GM21528 (cell line): ENCODE results near the gene CRABP1.

Experiments
- ATAC-seq: cut with Tn5 transposase; IDR thresholded peaks from one replicate; pipeline ENCODE4 v1.9.1; 2021; ENCODE audit warnings: mild to moderate bottlenecking, moderate library complexity; ENCODE audit not compliant: unreplicated experiment, low FRiP score

The CRABP1 gene

DNA sequence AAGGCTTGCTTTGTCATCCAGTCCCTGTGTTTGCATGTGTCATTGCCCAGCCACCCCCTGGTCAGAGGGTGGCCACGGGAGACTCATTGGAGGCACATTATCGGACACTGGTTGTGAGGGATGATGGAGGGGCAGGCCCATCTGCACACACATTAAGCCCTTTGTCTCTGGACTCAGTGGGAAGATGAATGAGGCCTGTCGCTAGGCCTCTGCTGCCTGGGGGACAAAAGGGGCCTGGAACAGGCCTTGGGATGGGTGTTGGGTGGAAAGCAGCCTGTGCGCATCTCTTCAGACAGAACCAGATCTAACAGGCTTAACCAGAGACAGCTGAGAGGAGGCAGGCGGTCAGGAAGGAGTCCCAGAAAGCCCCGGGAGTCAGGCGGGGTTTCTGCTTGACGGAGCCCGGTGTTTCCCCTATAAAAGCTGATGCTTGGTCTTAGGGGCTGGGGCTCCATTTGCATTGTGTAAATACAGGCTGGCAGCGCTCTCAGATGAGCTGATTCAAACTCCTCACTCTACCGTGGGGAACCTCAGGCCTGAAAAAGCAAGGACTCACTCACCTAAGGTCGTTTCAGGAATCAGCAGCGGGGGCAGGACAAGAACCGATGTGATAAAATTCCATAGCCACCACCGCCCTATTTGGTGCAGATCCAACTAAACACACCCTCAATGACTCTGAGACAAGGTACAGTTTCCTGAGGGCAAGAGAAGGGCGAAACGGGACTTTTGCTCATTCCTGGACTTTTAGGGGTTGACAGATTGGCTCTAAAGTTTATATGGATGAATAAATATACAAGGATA, 23.7 kb upstream of the CRABP1 start:
- no peak for ATAC-seq

DNA sequence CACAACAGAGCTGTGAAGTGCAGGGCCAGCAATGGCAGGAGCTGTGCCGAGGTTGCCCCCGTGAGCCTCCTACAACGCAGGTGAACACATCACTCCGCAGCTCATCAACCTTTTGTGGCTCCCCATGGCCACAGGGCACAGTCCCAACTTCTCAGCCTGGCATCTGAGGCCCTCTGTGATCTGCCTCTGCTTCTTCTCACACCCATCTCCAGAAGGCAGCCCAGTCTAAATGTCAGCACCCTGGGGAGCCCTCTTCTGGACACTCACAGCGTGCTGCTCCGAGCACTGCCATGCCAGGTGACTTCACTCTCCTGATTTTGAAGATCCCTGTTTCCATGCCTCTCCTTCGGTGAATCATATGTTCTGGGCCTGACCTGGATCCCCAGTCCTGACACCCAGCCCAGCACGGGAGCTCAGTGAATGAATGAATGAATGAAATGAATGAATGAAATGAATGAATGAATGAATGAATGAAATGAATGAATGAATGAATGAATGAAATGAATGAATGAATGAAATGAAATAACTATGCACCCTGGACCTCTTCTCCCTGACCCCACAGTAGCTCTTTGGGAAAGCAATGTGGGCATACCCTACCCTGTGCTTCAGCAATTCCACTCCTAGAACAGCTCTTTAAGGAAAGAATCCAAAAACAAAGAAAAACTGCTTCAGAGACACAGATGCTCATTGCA, 22.9 kb upstream of the CRABP1 start:
- ATAC-seq, result no peak

DNA sequence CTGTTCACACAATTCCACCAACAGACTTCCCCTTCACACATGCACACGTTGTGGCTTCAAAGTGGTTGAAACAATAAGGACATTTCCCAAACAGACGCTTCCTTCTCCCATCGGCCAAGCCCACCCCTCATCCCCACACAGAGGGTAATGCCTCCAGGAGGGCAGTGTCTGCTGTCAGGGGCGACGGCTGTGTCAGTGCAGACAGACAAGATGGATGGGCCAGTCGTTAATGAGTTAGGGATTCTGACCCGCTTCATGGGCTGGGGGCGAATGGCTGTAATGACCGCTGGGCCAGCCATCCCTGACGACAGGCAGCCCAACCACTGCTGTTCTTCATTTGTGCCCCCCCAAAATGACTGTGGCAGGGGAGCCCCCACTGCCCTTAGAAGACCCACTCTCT, 20.6 kb upstream of the CRABP1 start:
- no peak for ATAC-seq

DNA sequence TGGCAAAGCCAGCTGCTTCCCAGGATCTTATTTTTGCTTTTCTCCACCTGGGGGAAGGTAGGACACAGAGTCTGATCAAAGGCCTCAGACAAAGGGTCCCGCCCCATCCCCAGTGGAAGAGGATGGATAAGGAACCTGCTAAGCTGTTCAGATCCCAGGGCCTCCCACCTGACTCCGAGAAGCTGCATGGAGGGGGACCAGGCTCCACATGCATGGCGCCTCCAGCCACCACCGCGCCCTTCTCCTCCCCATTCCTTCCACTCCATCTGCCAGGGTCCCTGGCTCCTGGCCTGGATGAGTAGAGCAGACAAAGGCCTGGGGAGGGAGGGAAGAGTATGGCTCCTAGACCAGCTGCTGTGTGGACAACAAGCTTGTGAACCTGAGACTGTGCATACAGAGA, 20.0 kb upstream of the CRABP1 start:
- no peak for ATAC-seq

DNA sequence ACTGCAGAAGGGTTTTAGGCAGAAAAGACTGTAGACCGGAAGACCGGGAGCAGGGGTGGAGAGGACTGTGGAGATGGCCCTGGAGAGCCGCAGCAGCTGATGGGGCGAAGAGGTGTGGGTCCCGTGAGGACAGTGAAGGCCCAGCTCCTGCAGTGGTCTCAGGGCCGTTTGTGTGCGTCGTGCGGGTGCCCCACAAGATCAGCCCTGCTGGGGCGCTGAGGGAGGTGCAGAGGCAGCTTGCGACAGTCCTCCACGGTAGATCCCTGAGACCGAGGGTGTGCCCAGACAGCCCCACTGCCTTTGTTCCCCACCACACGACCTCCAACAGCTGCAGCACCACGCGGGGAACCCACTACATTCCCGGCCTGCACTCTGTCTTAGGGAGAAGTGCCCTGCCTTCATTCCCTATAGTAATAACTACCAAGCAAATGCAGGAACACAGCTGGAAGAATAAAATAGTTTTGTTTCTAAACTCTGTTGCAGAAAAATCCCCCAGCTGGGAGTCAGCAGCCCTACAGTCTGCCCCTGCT, 19.0 kb upstream of the CRABP1 start:
- ATAC-seq, result no peak

DNA sequence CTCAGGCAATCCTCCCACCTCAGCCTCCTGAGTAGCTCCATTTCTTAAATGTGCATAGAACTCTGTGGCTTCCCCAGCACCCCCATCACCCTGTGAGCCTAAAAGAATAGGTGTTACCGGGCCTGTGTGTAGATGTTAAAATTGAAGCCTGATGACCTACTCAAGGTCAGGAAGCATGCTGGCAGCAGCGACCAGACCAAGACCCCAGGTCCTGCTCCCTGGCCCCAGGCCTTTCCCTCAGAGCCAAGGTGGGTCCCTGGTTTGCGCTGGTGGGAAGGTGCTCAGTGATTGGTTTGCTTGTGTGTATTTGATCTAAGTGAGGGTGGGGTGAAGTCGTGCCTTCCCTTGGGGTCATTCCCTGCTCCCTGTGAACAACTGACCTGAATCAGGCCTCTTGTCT, 18.4 kb upstream of the CRABP1 start:
- no peak for ATAC-seq

DNA sequence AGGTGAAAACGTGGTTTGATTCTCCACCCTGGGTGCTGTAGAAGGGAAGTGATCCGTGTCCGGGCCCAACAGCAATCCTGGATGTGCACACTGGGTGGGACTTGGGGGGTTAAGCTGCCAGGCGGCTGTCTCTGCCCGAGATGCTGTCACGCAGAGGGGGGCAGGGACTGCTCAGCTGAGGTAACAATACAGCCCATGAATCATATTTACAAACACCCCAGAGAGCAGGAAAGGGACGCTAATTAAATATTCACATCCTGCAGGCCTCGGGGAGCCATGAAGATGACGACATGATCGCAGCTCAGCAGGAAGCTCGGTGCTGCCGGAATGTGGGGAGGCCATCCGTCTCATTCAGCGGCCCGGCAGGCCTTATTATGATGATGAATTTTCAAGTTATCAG, 17.9 kb upstream of the CRABP1 start:
- no peak for ATAC-seq

DNA sequence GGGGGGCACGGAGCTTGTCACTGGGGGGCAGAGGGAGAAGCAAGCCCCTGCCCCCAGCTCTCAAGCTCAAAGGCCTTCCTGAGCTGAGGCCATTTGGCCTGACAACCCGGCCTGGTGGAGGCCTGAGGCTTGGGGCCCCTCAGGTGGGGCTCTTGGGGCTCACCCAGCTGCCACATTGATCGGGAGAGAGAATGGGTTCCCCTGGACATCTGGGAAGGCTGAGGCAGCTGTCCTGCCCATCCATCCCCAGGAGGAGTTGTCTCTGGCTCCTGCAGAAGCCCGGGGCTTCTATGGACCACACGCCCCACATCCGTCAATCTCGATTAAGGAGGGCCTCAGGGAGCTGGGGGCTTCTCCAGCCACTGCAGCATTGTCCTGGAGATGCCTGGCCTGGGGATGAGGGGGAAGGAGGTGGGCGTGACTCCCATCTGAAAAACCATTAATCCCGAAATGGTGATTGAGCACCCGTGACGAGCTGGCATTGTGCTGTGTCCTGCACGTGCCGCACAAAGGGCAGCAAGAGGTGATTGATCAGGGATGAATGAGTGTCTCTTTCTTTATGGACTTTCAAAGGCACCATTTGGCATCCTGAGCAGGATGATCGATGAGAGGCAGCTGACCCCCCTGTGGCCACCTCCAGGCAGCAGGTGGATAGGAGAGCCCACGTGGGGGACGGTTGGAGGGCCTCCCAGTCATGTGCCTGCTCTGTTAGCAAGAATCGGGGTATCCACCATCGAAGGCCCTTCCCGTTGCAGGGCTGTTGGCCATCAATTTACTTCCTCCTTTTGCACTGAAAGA, 17.2 kb upstream of the CRABP1 start:
- no peak for ATAC-seq

DNA sequence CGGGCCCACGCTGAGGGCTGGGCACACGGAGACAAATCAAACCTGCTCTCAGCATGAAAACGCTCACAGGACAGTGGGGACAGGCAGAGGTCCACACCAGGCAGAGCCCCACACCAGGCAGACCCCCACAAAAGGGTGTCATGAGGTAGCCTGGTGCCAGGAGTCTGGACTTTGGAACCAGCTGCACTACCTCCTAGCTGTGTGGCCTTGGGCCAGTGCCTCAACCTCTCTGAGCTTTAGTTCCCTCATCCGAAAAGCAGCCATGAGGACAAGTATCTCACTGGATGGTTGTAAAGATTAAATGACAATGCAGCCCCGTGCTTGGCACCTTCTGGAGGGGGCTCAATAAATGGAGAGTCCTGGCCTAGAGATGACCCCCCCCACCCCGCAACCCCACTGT, 16.5 kb upstream of the CRABP1 start:
- no peak for ATAC-seq

DNA sequence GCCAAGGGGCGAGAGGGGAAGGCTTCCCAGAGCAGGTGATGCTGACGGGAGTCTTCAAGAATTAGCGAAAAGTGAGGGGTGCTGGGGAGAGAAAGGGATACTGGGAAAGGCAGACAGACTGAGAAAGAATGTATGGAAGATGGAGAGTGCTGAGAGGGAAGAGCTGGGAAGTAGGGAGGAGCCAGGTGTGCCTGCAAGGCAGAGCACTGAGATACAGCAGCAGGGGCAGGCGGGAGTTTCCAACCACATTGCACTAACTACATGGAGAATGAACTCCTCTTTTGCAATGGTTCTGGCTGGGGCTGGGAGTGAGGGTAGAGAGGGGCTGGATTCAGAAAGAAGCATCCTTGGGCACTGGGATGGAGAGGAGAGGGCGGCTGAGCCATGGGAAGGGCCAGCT, 16.0 kb upstream of the CRABP1 start:
- ATAC-seq, result no peak

DNA sequence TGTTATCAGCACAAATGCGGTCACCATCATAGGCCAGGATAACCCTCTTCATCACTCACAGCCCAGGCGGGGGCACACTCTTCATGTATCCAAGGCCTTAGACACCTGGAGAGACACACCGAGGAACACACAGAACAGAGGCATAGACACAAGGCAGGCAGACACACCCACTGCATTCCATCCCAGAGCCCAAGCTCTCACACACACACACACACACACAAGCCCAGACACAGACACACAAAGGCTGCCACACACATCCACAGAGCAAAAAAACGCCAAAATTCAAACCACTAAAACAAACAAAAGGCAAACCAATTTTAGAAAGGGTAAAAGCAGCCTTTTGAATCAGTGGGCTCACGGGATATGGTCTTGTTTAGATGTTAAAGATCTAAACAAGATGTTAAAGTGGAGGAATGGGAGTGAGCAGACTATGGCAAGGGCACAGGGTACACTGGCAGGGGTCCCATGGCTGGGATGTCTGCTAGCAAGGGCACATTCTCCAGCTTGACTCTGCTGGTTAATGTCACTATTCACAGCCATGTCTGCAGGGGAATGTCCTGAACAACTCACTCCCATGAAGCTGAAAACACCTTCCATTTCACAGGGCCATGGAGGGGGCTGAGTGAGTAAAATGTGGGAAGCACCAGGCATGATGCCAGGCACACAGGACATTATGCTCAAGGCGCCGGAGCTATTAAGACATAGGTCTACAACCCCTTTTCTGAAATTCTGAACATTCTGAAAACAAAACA, 14.9 kb upstream of the CRABP1 start:
- no peak for ATAC-seq

DNA sequence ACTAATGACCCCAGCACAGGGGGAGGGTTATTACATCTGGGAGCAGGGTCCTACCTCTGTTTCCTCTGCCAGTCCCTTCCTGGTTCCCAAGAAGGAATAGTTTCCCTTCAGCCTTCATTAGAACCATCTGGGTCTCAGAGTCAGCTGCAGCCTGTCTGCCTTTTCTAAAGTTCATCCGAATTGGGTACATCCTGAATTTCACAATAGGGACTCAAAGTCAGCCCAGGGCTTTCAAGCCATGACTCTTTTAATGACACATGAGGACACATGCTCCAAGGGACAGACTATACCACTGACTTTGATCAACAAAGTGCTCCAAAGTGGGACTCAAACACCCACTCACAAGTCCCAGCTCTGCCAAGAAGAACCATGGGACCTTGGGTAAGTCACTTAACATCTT, 12.7 kb upstream of the CRABP1 start:
- no peak for ATAC-seq

DNA sequence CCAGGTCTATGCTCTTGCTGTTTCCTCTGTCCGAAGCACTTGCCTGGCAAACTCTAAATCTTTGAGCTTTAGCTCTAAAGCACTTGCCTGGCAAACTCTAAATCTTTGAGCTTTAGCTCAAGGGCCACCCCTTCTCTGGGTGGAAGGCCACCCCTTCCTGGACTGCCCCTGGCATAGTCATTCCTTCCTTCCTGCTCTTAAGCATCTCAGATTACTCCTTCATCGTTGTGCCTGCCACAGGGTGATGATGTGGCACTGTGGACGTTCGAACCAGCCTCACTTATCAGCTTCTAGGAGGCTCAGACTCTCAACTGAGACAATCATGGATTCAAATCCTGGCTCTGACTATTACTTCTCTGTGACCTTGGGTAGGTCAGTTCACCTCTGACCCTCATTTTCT, 10.5 kb upstream of the CRABP1 start:
- ATAC-seq, result no peak

DNA sequence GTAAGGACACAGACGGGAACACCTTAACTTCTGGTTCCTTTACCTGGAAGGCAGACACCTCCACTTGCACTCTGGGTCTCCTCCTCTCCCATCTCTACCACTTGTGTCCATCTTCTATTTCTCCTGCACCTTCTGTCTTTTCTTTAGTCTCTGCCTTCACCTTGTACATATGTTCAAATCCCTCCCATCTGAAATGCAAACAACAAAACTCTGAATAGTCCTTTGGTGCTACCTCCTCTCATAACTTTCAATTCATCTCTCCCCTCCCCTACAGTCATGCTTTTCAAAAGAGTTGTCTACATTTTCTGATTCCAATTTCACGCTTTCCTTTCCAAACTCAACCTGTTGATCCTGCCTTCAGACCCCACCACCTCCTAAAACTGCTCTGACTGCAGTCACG, 5.3 kb upstream of the CRABP1 start:
- ATAC-seq, result no peak

DNA sequence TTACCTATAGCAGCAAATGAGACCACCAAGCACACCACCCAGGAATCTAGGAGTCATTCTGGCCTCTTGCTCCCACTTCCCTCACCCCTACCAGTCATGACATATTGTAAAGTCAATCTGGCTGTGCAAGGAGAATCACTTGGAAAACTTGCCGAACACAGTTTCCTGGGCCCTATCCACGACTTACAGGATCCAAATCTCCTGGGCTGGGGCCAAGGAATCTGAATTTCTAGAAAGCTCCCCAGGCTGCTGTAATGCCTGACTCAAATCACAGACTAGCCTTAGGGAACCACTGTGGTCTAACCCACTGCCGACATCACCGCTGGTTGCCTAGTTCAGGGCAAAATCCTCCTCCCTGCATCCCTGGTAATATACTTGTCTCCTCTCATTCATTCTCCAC, 4.2 kb upstream of the CRABP1 start:
- no peak for ATAC-seq

DNA sequence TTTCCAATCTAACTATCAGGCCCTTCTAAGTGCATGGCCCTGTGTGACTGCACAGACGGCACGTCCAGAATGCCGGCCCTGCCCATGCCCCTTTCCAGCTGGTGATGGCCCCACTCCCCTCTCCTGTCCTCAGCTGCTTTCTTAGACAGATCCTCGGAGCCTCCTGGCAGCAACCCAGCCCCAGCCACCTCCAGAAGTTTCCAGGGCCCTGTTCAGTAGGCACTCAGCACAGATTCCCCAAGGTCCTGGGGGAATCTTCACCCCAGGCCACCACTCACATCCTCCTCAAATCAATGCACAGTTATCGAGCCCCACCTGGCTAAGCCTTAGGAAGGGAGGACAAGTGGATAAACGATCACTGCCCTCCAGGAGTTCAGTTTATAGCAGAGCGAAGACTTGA, 1.4 kb upstream of the CRABP1 start:
- ATAC-seq, result no peak

DNA sequence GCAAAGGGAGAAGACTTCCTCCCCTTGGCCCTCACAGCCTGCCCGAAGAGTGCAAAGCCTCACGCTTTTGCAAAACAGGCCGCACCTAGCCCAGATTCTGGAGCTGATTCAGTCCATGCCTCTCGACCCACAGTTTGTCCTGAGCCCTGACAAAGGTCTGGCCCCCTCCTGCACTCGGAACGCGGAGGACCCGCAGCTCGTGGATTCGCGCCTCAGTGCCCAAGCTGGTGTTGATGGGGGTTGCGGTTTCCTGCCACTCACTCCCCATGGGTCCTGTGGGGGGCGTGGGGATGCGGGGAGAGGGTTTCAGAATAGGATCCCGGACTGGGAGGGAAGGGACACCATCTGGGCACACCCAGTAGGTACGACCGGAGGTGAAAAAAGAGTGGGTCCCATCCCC, 594 bp upstream of the CRABP1 start:
- ATAC-seq, result no peak

DNA sequence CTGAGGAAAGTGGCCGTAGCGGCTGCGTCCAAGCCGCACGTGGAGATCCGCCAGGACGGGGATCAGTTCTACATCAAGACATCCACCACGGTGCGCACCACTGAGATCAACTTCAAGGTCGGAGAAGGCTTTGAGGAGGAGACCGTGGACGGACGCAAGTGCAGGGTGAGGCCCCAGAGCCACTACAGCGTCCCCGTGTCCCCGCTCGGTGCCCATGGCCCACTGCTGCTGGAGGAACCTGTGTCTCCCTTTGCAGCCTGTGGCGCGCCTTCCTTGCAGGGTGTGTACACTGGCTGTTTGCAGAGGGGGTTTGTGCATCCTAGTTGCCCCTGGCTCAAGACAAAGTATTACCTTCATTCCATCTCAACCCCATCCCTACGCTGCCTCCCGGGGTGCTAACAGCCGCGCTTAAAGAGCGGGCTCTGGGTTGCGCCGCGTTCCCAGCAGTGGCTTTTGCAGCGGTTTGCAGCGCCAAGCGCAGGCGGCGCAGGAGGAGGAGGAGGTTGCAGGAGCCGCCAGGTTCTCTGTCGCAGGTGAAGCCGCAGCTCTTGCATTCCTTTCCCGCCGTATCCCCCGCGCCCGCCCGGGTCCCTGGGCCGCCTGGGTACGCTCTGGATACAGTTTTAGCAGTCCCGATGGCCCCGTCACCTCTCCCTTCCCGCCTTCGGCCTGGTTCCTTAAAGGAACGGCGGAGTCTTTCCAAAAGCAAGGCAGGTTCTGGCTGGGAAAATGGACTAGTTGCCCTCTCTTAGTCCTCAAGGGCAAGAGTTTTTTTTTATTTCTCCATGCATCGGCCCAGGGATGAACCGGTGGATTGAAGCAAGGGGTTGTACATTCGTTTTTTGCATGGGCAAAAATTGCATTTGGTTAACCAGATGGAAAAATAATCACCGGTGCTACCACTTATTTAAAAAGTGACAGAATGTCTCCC, 1.2 kb downstream of the CRABP1 start:
- ATAC-seq, result no peak

DNA sequence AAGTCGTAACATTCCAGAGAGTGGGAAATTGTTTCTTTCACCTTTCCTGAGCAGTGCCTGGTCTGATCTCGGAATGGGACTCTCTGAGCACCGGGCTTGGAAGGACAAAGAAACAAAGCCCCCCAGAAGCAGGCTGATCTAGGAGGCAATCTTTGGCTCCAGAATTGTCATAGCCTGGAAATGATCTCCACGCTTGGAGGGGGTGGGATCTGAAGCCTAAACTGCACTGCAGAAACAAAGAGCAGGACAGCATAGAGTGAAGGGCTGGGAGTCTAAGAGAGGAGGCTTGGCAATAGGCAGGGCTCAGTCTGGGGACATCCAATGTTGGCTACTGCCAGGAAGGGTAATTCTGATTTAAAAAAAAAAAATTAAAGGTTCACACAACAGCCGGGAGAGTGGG, 1.9 kb downstream of the CRABP1 start:
- no peak for ATAC-seq
